ENCODE measurements around the gene SOX9. TPM values are rescaled to one million over a fixed set of nuclear protein-coding genes. Genes with fewer than 3 reads are reported as not detected.

Gene SOX9
- total and polyA plus RNA-seq, 9 donors: 0.10 to 21.6 (median 1.6) TPM; not detected in 1

DNA sequence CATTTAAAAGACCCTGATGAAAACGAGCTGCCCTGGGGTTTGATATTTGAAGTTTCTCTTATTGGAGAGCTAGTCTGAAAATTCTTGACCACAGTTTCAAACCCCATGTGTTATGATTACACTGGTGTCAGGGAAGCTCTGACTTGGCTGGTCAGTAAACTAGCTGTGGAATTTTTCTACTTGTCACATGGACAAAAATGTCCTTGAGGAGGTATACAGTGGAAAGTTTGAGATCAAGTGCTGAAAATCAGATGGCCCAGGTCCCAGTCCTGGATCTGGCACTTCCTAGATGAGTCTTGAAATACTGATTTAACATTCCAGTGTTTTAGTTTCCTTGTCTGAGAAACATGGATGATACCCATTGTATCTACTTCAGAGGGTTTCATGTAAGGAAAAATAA, 30.7 kb upstream of the SOX9 start:
- TF ChIP-seq CTCF (IDR thresholded peaks at IDR 0.05) (no peak), POLR2A (IDR thresholded peaks at IDR 0.05) (no peak), EP300 (IDR thresholded peaks at IDR 0.05) (no peak)
- no peaks in the 10 kb centered on the region for H3K27me3 ChIP-seq
- no peak overlapping the region for H3K27ac ChIP-seq
- intact Hi-C loops (cut with DNase I): no loop called here
- DNase-seq: no peak
- H3K9me3 ChIP-seq: no peaks in the 10 kb centered on the region
- H3K36me3 ChIP-seq: no peaks in the 10 kb centered on the region
- WGBS, 3 donors: 6 to 24% (median 18%) methylated on average over 1 of the region's 1 CpG
- no peaks in the 10 kb centered on the region for H3K4me1 ChIP-seq (ENCODE audit: insufficient read depth)
- H3K4me3 ChIP-seq: no peak overlapping the region

DNA sequence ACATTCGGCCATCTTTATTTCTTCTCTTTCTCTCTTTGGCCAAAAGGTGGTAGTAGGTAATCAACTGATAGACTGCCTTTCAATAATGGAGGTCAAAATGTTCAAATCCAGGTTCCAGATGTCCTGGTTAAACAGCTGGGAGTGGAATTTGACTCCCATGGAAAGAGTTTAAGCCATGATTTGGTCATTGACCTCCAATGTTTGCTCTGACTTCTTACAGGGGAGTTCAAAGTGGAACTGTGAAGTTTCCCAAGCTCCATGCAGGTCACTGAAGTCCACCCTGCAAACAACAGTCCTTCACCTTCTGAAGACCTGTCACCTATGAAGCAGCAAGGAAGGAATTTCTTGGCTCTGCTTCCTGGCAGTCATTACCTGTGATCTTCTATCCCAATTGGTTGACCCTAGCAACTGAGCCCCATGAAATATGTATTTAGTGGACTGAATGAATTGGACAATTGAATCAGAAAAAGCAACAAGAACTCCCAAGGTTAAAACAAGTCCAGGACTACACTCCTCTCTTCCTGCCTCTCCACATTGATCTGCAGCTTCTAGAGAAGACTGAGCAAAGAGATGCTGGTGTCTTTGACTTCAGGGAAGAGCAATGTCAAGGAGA, 28.0 kb upstream of the SOX9 start:
- Histone ChIP-seq H3K9me3 (no peaks in the 10 kb centered on the region), H3K27ac (no peak overlapping the region), H3K36me3 (no peaks in the 10 kb centered on the region), H3K4me3 (no peak overlapping the region), H3K27me3 (no peaks in the 10 kb centered on the region), H3K4me1 (ENCODE audit: insufficient read depth) (no peaks in the 10 kb centered on the region)
- intact Hi-C loops (cut with DNase I): no loop called here
- TF ChIP-seq POLR2A (IDR thresholded peaks at IDR 0.05): no peak
- TF ChIP-seq EP300 (IDR thresholded peaks at IDR 0.05): no peak
- TF ChIP-seq CTCF (IDR thresholded peaks at IDR 0.05): no peak
- 41 to 89% (median 79%) methylated on average over 1 of the region's 1 CpG for WGBS, 3 donors
- DNase-seq: no peak

DNA sequence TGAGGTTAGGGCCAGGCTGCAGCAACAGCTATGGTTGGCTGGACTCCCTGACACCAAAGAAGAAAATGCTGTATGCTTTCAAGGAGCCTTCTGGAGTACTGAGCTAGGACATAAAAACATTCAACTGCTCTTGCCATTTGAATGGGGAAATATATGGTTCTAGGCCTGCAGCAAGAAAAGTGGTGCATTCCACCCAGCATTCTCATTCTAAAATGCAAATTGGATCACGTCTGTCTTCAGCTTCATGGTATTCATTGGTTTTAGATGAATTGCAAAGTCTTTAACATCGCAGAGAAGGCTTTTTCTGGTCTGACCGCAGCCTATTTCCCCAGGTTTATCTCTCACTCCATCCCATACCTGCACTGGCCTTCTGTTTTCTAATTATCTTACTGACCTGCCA, 27.1 kb upstream of the SOX9 start:
- Histone ChIP-seq H3K27me3 (no peaks in the 10 kb centered on the region), H3K4me3 (no peak overlapping the region), H3K27ac (no peak overlapping the region), H3K9me3 (no peaks in the 10 kb centered on the region), H3K4me1 (ENCODE audit: insufficient read depth) (no peaks in the 10 kb centered on the region), H3K36me3 (no peaks in the 10 kb centered on the region)
- intact Hi-C loops (cut with DNase I): no loop called here
- DNase-seq: no peak
- WGBS, 3 donors: 65 to 78% (median 67%) methylated on average over 3 of the region's 3 CpGs
- TF ChIP-seq POLR2A (IDR thresholded peaks at IDR 0.05) (no peak), EP300 (IDR thresholded peaks at IDR 0.05) (no peak), CTCF (IDR thresholded peaks at IDR 0.05) (no peak)

DNA sequence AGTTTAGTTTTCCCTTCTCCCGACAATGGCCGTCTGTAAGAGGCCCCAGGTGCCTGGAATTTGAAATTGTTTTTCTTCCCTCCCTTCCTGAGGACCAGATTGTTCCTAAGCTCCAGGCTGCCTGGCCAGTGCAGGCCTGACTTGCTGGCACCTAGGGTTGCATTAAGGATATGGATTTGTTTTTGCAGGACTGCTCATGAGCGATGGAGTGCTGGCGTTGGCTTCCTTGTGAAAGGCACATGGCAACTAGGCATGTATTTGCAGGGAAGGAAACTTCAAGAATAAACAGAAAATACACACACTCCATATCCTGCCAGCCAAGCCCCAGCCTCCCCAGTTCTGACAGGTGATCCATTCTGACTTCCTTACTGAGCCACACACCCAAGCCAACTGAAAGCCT, 25.5 kb upstream of the SOX9 start:
- DNase-seq: no peak

More for the DNA sequence above, 25.5 kb upstream of the SOX9 start:
- no peaks in the 10 kb centered on the region for H3K9me3 ChIP-seq
- intact Hi-C loops (cut with DNase I): no loop called here
- TF ChIP-seq EP300 (IDR thresholded peaks at IDR 0.05): no peak
- TF ChIP-seq POLR2A (IDR thresholded peaks at IDR 0.05): no peak
- TF ChIP-seq CTCF (IDR thresholded peaks at IDR 0.05): no peak
- H3K4me1 ChIP-seq (ENCODE audit: insufficient read depth): no peaks in the 10 kb centered on the region
- H3K27ac ChIP-seq: no peak overlapping the region
- no peaks in the 10 kb centered on the region for H3K27me3 ChIP-seq
- H3K4me3 ChIP-seq: no peak overlapping the region
- H3K36me3 ChIP-seq: no peaks in the 10 kb centered on the region
- WGBS, 3 donors: 67 to 81% (median 70%) methylated on average over 4 of the region's 4 CpGs
